Stimulated activated CD8-positive, alpha-beta memory T cell treated with anti-CD3 and anti-CD28 coated beads, Interleukin-15, amount 100 ng/mL, for 1 hour (primary cell): Measurements from ENCODE around the gene DCLK1.

Source experiments
- DNase-seq: peaks from one replicate; pipeline ENCODE4 v3.0.0-alpha.2; 2020; ENCODE audit warnings: low read depth

The DCLK1 gene

DNA sequence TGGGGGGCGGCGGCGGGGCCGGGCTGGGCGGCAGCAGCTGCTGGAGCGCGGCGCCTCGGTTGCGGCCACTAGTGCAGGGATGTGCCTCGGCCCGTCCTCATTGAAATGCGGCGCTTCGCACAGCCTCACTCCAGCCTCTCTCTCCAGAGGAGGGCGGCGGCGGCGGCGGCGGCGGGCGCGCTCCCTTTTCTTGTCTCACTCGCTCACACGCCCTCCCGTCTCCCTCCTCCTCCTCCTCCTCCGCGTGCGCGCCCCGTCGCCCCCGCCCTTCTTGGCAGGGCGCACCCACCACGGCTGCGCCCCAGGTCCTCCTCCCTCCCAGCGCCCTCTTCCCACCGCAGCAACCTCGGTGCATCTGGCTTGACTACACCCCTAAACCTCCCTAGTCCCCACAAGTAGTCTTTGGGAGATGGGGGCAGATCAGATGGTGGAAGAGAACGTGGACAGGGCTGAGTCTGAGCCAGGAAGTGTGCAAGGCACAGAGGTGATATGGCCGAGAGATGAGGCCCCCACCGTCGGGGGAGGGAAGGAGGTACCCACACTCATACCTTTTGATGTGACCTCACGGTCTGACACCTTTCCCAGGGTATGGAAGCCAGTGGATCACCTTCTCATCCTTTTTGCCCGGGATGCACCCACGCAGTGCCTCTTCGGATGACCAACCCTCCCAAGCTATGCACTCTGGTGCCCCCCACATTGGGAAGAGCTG is at the start of gene DCLK1:
DCLK1 (minus strand) TSS at position 161 of the 709 bp plus-strand sequence.
- no peak for DNase-seq

GRCh38 chr13:36175621-36176020 is 44.4 kb upstream of the DCLK1 start:
- no peak for DNase-seq

DNA sequence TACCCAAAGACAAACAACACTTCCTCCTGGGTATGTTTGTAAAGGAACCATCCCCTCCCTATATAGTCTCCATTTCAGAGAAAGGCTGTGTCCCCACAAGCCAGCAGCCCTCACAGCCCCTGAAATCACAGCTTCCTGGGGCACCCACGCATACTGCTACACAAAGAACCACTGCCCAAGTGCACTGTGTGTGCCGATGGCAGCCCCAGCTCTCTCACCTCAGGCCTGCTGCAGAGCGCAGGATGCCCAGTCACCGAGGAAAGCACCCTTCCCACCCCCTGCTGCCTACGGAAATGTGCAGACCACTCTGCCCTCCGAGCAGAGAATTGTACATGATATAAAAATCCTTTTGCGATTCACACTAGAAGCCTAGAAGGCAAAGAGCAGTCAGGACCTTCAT is 43.7 kb upstream of the DCLK1 start:
- DNase-seq, result no peak

DNA sequence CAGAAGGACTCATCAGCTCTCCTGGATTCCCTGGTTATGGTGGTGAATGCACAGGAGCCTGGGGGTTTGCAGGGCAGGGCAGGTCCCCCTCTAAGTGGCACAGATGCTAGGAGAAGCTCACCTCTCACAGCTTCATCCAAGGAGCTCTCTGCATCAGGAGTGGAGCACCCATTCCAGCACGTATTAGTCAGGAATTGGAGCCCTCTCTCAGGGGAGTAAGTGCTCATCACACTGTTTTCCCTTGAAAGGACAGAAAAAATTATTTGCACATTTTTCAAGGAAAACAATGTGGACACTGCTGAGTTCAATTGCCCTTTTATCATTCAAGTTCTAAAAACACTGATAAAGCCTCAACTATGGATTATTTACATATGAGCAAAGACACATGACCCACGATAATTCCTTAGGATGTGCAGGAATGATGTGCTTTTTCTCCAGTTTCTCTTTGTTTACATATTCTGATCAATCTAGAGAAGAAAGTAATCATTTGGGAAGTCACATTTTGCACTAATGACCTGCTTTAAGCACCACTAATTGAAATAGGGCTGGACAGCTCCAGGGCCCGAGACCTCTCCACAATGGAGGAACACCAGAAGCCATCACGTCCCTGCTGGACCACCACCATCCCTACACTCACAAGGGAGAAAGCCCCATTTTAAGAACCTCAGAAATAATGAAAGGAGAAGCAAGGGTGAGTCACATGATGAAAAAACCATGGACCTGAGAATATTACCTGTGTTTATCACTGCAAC is 42.6 kb upstream of the DCLK1 start:
- DNase-seq, result no peak

- no peak for DNase-seq
These were observed 34.9 kb upstream of the DCLK1 start for GRCh38 chr13:36166046-36166445.

DNA sequence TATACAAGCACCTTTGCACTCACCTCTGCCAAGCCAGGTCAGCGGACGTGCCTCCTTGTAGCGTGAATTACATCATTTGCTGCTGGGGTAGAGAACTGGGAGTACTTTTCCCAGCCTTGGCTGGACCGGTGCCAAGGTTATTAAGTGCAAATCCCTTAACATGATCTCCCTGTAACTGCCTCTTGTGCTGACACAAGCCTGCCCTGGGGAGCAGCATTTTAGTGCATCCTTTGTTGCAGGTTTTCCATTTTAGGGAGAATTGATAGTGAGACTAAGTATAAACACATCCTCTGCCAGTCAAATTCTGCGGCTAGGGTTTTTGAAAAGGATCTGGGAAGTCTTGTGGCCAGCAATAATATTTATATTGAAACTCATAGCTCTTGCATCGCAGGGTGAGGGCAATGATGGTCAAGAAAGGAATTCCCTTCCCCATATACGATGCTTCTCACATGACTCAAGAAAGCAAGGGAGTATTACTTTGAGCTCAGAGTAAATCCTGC is 32.7 kb upstream of the DCLK1 start:
- no peak for DNase-seq

DNA sequence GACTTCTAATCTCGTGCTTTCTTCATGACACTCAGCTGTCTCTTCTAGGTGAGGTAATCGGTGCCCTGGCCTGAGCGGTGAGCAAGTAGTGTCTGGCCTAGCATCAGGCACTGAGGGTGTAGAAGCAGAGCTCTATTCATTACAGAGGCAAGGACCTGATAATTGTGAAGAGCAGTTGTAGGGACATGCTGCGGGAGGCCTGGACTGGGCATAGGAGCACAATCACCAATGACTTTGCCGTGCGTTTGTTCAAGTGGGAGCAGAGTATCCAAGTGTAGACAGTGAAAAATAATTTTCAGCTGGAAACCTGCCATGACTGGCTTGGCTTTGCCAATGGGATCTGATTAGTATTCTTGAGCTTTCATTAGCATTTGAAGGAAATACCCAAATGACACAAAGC is 32.1 kb upstream of the DCLK1 start:
- DNase-seq, result no peak

DNA sequence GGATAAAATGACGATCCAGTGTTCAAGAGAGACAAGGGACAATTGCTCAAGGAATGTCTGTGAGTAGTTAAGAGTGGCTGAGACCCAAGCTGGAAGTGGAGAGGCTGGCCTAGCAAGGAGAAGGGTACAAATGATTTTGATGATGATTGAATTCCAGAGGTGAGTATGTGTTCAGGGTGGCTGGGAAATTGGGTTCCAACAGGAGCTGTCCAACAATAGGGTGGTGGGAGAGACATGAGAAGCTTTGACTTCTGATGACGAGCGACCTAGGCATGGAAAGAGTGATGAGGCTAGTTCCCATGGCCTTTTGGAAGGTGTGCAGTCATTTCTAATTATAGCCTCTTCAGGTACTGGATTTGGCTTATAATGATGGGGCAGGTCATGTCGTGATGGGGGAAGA is 29.1 kb upstream of the DCLK1 start:
- no peak for DNase-seq

DNA sequence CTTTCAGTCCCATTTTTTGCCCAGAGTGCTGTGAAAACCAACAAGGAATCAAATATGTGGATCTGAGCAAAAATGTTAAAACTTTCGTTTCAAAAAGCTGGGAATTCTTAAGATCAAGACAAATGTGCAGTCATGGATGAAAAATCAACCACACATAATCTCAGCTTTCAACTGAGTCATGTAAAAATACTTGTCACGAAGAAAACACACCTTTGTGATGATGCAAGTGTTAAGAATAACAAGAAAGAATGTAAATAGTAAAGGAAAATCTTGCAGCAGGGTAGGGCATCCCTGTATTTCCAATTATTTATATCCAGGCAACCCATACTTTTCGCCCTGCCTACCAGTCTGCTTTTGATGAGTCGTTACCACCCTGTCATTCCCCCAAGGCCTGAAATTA is 27.4 kb upstream of the DCLK1 start:
- no peak for DNase-seq

GRCh38 chr13:36157480-36157879 is 26.3 kb upstream of the DCLK1 start:
- no peak for DNase-seq

GRCh38 chr13:36154567-36155291 is 23.5 kb upstream of the DCLK1 start:
- DNase-seq, result no peak

GRCh38 chr13:36151591-36151990 is 20.4 kb upstream of the DCLK1 start:
- DNase-seq, result no peak

DNA sequence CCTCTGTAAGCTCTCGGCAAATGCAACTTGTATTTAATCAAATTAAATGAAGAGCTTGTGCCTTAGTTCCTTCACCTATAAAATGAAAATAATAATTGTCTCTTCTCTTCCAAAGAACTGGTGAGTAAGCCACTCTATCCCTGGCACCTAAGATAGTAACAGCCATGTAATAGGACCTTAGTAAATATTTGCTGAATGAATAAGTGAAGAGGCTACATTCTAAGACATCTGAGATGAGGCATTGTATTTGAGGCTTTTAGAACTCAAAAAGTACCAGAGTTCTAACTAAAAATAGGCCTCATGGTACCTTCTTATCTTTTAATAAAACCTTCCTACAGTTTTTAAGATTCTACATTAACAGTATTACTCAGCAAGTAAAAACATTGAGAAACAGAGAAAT is 17.3 kb upstream of the DCLK1 start:
- no peak for DNase-seq

GRCh38 chr13:36147330-36147729 is 16.1 kb upstream of the DCLK1 start:
- no peak for DNase-seq

DNA sequence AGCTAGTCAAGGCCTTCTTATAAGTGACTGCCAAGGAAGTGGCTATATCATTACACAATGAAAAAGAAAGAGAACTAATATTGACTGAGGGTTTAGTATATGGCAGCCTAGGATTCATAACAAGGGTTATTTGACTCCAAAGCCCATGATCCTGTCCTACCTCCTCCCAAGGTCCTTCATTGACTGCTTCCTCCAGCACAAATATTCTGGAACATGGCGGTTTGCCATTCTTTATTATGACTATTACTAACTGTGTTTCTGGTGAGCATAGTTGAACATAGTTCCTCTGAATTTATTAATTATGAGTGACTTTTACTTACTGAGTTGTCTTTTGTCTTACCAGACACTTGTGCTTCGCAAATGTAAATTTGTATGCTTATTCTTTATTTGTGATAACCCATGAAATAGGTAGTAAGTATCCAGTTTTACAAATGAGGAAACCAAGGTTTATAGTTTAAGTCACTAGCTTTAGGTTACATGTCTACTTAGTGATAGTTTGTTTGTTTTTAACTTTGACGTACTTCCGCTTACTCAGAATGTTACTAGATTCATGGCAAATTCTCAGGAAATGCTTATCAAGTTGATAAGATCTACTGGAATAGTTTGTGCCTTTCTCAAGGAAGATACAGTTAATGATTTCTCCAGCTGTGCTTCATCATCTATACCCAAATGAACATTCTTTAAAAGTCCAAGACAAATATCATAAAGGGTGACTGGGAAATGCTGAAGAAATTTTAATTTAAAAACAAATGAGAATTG is 15.5 kb upstream of the DCLK1 start:
- DNase-seq, result no peak

DNA sequence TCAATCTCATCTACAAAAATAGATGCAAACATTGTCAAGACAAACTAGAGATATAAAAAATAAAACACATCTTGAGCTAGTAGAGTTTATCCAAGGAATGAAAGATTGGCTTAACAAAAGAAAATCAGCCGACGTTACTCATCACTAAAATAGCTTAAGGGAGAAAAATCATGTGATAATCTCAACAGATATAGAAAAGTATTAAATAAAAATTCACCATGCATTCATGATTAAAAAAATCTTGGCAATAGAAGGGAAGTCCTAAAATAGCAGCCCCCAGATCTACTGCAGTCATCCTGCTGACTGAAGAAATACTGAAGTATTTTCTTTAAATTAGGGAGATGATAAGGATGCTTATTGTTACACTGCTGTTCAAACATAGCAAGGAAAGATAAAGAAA is 12.6 kb upstream of the DCLK1 start:
- DNase-seq, result no peak

GRCh38 chr13:36142735-36143134 is 11.6 kb upstream of the DCLK1 start:
- DNase-seq, result no peak

DNA sequence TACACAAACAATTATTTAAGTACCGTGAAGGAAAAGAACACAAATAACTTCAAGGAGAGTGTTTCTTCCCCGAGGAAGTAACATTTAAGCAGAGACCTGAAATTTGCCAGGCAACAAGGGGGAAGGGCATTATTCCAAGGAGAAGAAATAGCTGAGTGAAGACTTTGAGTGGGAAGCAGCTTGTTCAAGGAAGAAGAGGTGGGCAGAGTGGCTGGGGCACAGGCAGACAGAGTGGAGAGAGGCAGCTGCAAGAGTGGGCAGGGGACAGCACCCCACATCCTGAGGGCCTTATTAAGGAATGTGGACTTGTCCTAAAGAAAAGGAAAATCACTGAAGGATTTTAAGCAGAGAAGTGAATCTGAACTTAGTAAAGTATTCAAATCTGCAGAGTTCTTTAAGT is 4.7 kb upstream of the DCLK1 start:
- no peak for DNase-seq

DNA sequence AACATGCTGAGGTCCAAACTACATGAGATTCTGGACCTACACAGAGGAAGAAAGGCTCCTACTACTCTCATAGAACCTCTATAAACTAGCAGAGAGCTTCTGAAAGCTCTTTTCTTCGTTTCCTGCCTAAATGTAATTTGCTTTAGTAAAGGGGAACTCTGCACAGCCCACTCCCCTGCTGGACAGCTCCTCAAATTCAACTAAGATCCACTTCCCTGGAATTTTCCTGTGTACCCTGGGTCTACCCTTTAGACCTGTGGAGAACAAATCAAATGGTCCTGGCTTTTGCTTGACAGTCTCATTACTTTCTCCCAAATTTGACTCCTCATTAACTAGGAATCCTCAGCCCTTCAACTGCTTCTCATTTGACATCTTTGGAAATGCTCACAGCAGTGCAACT is 3.5 kb upstream of the DCLK1 start:
- no peak for DNase-seq

DNA sequence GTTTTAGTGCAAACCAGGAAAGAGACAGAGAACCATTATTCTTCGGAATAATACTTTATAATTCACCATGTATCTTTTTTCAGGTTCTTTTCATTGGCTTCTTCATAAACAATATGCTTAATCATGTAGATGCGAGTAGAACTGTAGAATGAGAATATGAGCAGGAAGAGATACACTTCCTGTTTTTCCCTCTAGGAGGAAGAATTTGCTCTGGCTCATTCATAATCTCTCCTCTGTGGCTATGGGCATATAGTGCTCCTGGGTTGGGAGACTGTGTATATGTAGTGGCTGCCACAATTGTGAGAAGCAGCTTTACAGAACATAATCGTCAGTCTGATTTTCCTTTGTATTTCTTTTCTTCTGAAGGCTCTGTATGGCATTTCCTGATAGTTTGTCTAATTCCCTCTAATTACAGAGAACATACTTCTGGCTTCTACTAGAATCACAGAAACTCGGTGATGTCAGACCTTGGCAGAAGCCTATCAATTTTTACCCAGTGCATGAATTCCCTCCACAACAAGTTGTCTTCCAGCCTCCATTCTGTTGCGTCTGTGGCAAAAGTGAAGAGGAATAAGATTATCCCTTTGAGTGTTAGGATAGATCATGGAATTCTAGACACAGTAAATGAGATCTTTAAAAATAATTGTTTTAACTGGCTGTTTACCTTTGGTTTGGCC is 2.9 kb upstream of the DCLK1 start:
- no peak for DNase-seq

DNA sequence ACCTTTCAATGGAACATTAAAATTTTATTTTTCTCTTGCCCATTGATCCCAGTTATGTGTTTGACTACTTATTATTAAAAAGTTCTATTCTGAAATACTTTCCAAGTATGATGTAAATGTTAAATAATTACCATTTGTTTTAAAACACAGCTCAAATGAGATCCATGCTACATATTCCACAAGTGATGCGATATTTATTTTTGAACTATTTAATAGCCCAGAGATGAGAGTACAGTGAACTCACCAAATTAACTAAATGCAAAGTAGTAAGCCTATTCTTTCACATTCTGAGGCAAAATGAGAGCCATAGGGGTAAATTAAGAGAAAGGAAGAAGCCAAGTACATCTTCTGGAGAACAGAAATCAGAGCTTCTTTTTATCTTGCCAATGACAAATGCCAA is 1.2 kb upstream of the DCLK1 start:
- DNase-seq, result no peak

DNA sequence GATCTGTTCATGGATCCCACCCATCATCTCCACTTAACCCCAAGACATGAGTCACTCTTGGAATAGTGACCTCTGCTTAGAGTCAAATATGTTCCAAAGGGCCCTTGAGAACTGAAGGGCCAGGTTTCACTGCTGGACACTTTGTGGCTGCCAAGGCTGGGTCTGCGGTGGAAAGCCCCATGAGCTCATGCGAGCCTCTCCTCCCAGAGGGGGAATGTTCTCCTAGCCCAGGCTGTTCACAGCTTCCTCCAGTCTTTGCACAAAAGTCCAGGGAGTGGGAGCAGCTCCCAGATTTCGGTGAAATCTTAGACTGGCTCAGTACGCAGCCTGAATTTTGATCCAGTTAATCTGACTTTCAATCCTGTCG is 732 bp upstream of the DCLK1 start:
- DNase-seq, result no peak
